BJ (cell line): ENCODE measurements around the gene PRKCA. TPM values are rescaled to one million over a fixed set of nuclear protein-coding genes. Genes with fewer than 3 reads are reported as not detected.

Experiments
- CTCF ChIA-PET: fragments of 350-600 bp; formaldehyde crosslinking; extraction: SDS; loops from one replicate; lab custom pipeline; 2021; ENCODE audit warnings: antibody characterized with exemption, inconsistent platforms; lab: Yijun Ruan, JAX
- POLR2A ChIA-PET: fragments of 300-600 bp; sonication (Branson Sonifier 250); formaldehyde crosslinking; extraction: SDS; loops from one replicate; lab custom pipeline; 2021; ENCODE audit warnings: antibody characterized with exemption; lab: Charles Lee
- DNase-seq: peaks from one replicate; pipeline ENCODE4 v3.0.0-alpha.2; 2011; ENCODE audit warnings: low read depth
- H3K27me3 ChIP-seq: 2 replicates; pipeline ENCODE4 v1.6.0; 2011; ENCODE audit warnings: low read length; ENCODE audit not compliant: control insufficient read depth, insufficient read depth
- H3K36me3 ChIP-seq: 2 replicates; pipeline ENCODE4 v1.5.1; 2011; ENCODE audit warnings: low read length; ENCODE audit not compliant: control insufficient read depth, insufficient read depth
- H3K4me3 ChIP-seq: 2 replicates; pipeline ENCODE4 v1.5.1; 2011; ENCODE audit warnings: low read depth, mild to moderate bottlenecking, control low read depth, low read length
- CTCF ChIP-seq: IDR thresholded peaks from 2 replicates; pipeline ENCODE4 v1.5.1; 2011; ENCODE audit warnings: low read depth, mild to moderate bottlenecking, control low read depth, inconsistent platforms, low read length, moderate library complexity; ENCODE audit not compliant: insufficient read depth
- polyA plus RNA-seq: library from polyadenylated mRNA; depleted of rRNA; stranded (reverse); fragments of >200 nt; gene quantifications from 2 replicates; pipeline ENCODE4 v1.2.3, GENCODE V29; 2011

Gene PRKCA
- polyA plus RNA-seq, 1 experiment, result 38.7 TPM

GRCh38 chr17:66371561-66371960 is 69.1 kb downstream of the PRKCA start:
- Histone ChIP-seq H3K36me3 (peaks cover 2% of the 10 kb centered on the region), H3K27me3 (no peaks in the 10 kb centered on the region), H3K4me3 (no peak overlapping the region)
- TF ChIP-seq CTCF, result no peak
- DNase-seq, result no peak
- CTCF ChIA-PET, result no interaction called here
- POLR2A ChIA-PET, result no interaction called here

- H3K27me3 ChIP-seq, result no peaks in the 10 kb centered on the region
- H3K36me3 ChIP-seq, result peaks cover 3% of the 10 kb centered on the region
- CTCF ChIA-PET, result no interaction called here
- no peak for DNase-seq
- no peak overlapping the region for H3K4me3 ChIP-seq
- POLR2A ChIA-PET, result no interaction called here
- TF ChIP-seq CTCF, result no peak
These were observed 69.8 kb downstream of the PRKCA start for GRCh38 chr17:66372182-66372581.

GRCh38 chr17:66373079-66373478 is 70.7 kb downstream of the PRKCA start:
- H3K27me3 ChIP-seq, result no peaks in the 10 kb centered on the region
- H3K4me3 ChIP-seq, result no peak overlapping the region
- CTCF ChIA-PET, result no interaction called here
- POLR2A ChIA-PET, result no interaction called here
- no peak for DNase-seq
- peaks cover 3% of the 10 kb centered on the region for H3K36me3 ChIP-seq
- no peak for TF ChIP-seq CTCF

GRCh38 chr17:66373944-66374817 is 71.8 kb downstream of the PRKCA start:
- POLR2A ChIA-PET, result no interaction called here
- DNase-seq, result no peak
- Histone ChIP-seq H3K36me3 (peaks cover 3% of the 10 kb centered on the region), H3K4me3 (no peak overlapping the region), H3K27me3 (no peaks in the 10 kb centered on the region)
- no peak for TF ChIP-seq CTCF
- CTCF ChIA-PET, result interaction anchor here (2.1 kb wide), 1 partner anchor 19 kb away, joined by 5 read pairs; no protein-coding TSS in a partner anchor

GRCh38 chr17:66375121-66375520 is 72.7 kb downstream of the PRKCA start:
- no peaks in the 10 kb centered on the region for H3K27me3 ChIP-seq
- ChIA-PET CTCF (interaction anchor here (1.1 to 2.1 kb wide), 2 partner anchors 20 to 192 kb away, joined by 4 to 5 read pairs; no protein-coding TSS in a partner anchor), POLR2A (no interaction called here)
- peaks cover 3% of the 10 kb centered on the region; the same call in 1 of the 2 replicates for H3K36me3 ChIP-seq
- no peak for DNase-seq
- TF ChIP-seq CTCF, result no peak
- H3K4me3 ChIP-seq, result no peak overlapping the region
